ENCODE data around the gene SLC25A25. TPM values are rescaled to one million over a fixed set of nuclear protein-coding genes. Genes with fewer than 3 reads are reported as not detected.

The SLC25A25 gene
- total RNA-seq, 1 donor from 2014 or later: 9.7 TPM

DNA sequence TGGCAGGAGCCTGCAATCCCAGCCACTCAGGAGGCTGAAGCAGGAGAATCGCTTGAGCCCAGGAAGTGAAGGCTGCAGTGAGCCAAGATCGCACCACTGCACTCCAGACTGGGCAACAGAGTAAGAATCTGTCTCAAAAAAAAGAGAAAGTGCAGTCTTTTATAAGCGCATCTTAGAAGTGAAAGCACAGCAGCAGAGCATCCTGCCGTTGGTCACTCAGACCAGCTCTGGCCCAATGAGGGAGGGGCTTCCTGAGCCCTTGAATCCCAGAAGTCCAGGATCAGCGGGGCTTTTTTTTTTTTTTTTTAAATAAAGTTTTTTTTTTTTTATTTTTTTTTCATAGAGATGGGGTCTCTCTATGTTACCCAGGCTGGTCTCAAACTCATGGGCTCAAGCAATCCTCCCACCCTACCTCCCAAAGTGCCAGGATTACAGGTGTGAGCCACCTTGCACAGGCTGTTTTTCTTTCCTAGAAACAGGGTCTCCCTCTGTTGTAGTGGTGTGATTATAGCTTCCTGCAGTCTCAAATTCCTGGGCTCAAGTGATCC is 43.2 kb upstream of the SLC25A25 start:
- no peaks in the 10 kb centered on the region for H3K27me3 Mint-ChIP-seq

GRCh38 chr9:128025736-128026135 is 42.3 kb upstream of the SLC25A25 start:
- Mint-ChIP-seq H3K36me3 (ENCODE audit: insufficient read depth) (no peaks in the 10 kb centered on the region), H3K9me3 (ENCODE audit: low read depth) (no peaks in the 10 kb centered on the region), H3K4me1 (ENCODE audit: low read depth) (no peaks in the 10 kb centered on the region), H3K27ac (no peak overlapping the region), H3K4me3 (ENCODE audit: low read depth) (no peak overlapping the region), H3K27me3 (no peaks in the 10 kb centered on the region)
- TF ChIP-seq, protein P1, sequence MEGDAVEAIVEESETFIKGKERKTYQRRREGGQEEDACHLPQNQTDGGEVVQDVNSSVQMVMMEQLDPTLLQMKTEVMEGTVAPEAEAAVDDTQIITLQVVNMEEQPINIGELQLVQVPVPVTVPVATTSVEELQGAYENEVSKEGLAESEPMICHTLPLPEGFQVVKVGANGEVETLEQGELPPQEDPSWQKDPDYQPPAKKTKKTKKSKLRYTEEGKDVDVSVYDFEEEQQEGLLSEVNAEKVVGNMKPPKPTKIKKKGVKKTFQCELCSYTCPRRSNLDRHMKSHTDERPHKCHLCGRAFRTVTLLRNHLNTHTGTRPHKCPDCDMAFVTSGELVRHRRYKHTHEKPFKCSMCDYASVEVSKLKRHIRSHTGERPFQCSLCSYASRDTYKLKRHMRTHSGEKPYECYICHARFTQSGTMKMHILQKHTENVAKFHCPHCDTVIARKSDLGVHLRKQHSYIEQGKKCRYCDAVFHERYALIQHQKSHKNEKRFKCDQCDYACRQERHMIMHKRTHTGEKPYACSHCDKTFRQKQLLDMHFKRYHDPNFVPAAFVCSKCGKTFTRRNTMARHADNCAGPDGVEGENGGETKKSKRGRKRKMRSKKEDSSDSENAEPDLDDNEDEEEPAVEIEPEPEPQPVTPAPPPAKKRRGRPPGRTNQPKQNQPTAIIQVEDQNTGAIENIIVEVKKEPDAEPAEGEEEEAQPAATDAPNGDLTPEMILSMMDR (IDR thresholded peaks at IDR 0.05; ENCODE audit: unreplicated experiment): no peak
- DNase-seq (ENCODE audit: low spot score, unreplicated experiment): no peak

More for the DNA sequence above, 43.2 kb upstream of the SLC25A25 start:
- Mint-ChIP-seq H3K27ac (no peak overlapping the region), H3K36me3 (ENCODE audit: insufficient read depth) (no peaks in the 10 kb centered on the region), H3K9me3 (ENCODE audit: low read depth) (no peaks in the 10 kb centered on the region), H3K4me3 (ENCODE audit: low read depth) (no peak overlapping the region), H3K4me1 (ENCODE audit: low read depth) (no peaks in the 10 kb centered on the region)
- DNase-seq (ENCODE audit: low spot score, unreplicated experiment): no peak
- TF ChIP-seq, protein P1 (IDR thresholded peaks at IDR 0.05; ENCODE audit: unreplicated experiment): no peak

DNA sequence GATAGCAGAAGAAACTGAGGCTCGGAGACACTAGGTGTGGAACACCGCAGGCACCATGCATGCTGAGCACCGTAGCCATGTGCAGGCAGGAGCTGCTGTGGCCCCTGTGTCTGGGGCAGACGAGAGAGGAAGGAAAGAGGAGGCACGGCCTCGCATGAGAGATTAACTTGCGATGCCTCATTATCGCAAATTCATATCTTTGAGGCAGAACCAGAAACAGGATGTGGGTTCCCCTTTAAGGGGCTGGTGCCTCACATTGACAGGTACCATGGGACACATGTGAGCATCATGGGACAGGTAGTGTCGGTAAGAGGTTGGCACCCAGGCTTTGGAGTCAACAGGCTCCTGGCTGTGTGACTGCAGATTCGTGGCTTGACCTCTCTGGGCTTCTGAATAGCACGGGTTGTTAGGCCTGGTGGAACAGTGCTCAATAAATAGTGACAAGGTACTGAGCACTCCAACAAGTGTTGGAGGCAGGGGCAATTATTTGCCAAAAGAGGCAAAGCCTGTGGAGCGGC is 41.7 kb upstream of the SLC25A25 start:
- H3K27me3 Mint-ChIP-seq: no peaks in the 10 kb centered on the region
- H3K27ac Mint-ChIP-seq: no peak overlapping the region
- no peaks in the 10 kb centered on the region for H3K4me1 Mint-ChIP-seq (ENCODE audit: low read depth)
- TF ChIP-seq, protein P1 (IDR thresholded peaks at IDR 0.05; ENCODE audit: unreplicated experiment): no peak
- no peak overlapping the region for H3K4me3 Mint-ChIP-seq (ENCODE audit: low read depth)
- H3K9me3 Mint-ChIP-seq (ENCODE audit: low read depth): no peaks in the 10 kb centered on the region
- H3K36me3 Mint-ChIP-seq (ENCODE audit: insufficient read depth): no peaks in the 10 kb centered on the region
- no peak for DNase-seq (ENCODE audit: low spot score, unreplicated experiment)

GRCh38 chr9:128026773-128027541 is 41.1 kb upstream of the SLC25A25 start:
- Mint-ChIP-seq H3K4me3 (ENCODE audit: low read depth) (no peak overlapping the region), H3K27me3 (no peaks in the 10 kb centered on the region), H3K27ac (no peak overlapping the region), H3K36me3 (ENCODE audit: insufficient read depth) (no peaks in the 10 kb centered on the region), H3K4me1 (ENCODE audit: low read depth) (no peaks in the 10 kb centered on the region), H3K9me3 (ENCODE audit: low read depth) (no peaks in the 10 kb centered on the region)
- DNase-seq (ENCODE audit: low spot score, unreplicated experiment): no peak
- TF ChIP-seq, protein P1 (IDR thresholded peaks at IDR 0.05; ENCODE audit: unreplicated experiment): no peak

DNA sequence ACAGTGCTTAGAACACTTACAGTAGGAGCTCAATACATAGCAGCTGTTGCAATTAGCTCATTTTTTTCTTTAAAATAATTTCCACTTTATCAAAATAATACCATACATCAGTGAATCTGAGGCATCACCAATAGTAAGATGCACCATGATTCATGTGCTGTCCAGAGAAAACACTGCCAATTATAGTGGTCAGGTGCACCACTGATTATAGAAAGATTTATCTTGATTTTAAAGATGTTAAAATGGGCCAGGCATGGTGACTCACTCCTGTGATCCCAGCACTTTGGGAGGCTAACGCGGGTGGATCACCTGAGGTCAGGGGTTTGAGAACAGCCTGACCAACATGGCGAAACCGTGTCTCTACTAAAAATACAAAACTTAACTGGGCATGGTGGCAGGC is 40.3 kb upstream of the SLC25A25 start:
- H3K4me3 Mint-ChIP-seq (ENCODE audit: low read depth): no peak overlapping the region
- TF ChIP-seq, protein P1 (IDR thresholded peaks at IDR 0.05; ENCODE audit: unreplicated experiment): no peak
- H3K36me3 Mint-ChIP-seq (ENCODE audit: insufficient read depth): no peaks in the 10 kb centered on the region
- H3K4me1 Mint-ChIP-seq (ENCODE audit: low read depth): no peaks in the 10 kb centered on the region
- no peak for DNase-seq (ENCODE audit: low spot score, unreplicated experiment)
- H3K27ac Mint-ChIP-seq: no peak overlapping the region
- H3K27me3 Mint-ChIP-seq: no peaks in the 10 kb centered on the region
- H3K9me3 Mint-ChIP-seq (ENCODE audit: low read depth): no peaks in the 10 kb centered on the region
